Smooth muscle cell (in vitro differentiated cells): ENCODE data around the gene MED13L. TPM values are rescaled to one million over a fixed set of nuclear protein-coding genes. Genes with fewer than 3 reads are reported as not detected.

Experiments used
- DNase-seq: peaks from one replicate; lab custom pipeline; 2025; ENCODE audit not compliant: unreplicated experiment; lab: John Stamatoyannopoulos, UW
- H2AFZ ChIP-seq: fragments of 200-600 bp; sonication (generic); 2 replicates; pipeline ENCODE4 v1.6.0; 2016; ENCODE audit warnings: antibody characterized with exemption, low read depth, mild to moderate bottlenecking
- H3F3A ChIP-seq: fragments of 200-600 bp; sonication (generic); 2 replicates; pipeline ENCODE4 v1.6.0; 2017; ENCODE audit warnings: antibody characterized with exemption, low read depth
- H3K27ac ChIP-seq: fragments of 200-600 bp; sonication (generic); 2 replicates; pipeline ENCODE4 v1.5.1; 2016; ENCODE audit warnings: low read depth, mild to moderate bottlenecking
- H3K27me3 ChIP-seq: fragments of 200-600 bp; sonication (generic); 2 replicates; pipeline ENCODE4 v1.6.1; 2016; ENCODE audit warnings: low read depth, mild to moderate bottlenecking
- H3K36me3 ChIP-seq: fragments of 200-600 bp; sonication (generic); 2 replicates; pipeline ENCODE4 v1.5.1; 2016; ENCODE audit warnings: low read depth
- H3K4me1 ChIP-seq: fragments of 200-600 bp; sonication (generic); 2 replicates; pipeline ENCODE4 v1.5.1; 2016; ENCODE audit warnings: low read depth
- H3K4me2 ChIP-seq: fragments of 200-600 bp; sonication (generic); 2 replicates; pipeline ENCODE4 v1.6.0; 2016; ENCODE audit warnings: mild to moderate bottlenecking
- H3K4me3 ChIP-seq: fragments of 200-600 bp; sonication (generic); 2 replicates; pipeline ENCODE4 v1.5.1; 2016; ENCODE audit warnings: mild to moderate bottlenecking
- H3K79me2 ChIP-seq: fragments of 200-600 bp; sonication (generic); 2 replicates; pipeline ENCODE4 v1.6.0; 2016; ENCODE audit warnings: low read depth, mild to moderate bottlenecking
- H3K9ac ChIP-seq: fragments of 200-600 bp; sonication (generic); 2 replicates; pipeline ENCODE4 v1.6.0; 2016; ENCODE audit warnings: low read depth
- H3K9me3 ChIP-seq: fragments of 200-600 bp; sonication (generic); replicated peaks from 2 replicates; pipeline ENCODE4 v1.5.1; 2016; ENCODE audit warnings: low read depth
- H4K20me1 ChIP-seq: fragments of 200-600 bp; sonication (generic); 2 replicates; pipeline ENCODE4 v1.6.0; 2016; ENCODE audit warnings: low read depth
- CTCF ChIP-seq: fragments of 200-600 bp; sonication (generic); IDR thresholded peaks from 2 replicates; pipeline ENCODE4 v1.5.1; 2017; ENCODE audit warnings: borderline replicate concordance, mild to moderate bottlenecking, antibody characterized with exemption; ENCODE audit not compliant: insufficient read depth, poor library complexity, severe bottlenecking
- WGBS: methylation state at CpG from one replicate; pipeline ENCODE4 v1.1.7; 2016; ENCODE audit warnings: low lambda C conversion rate; 5-methylcytosine and 5-hydroxymethylcytosine counted together
- polyA plus RNA-seq: library from polyadenylated mRNA; unstranded; fragments of >200 nt; fragmentation: Nextera tagmentation; extraction: Ambion mirVana; gene quantifications from 2 replicates; pipeline ENCODE4 v1.2.1, GENCODE V29; 2016
- total RNA-seq: library from RNA; depleted of rRNA; stranded (reverse); fragments of >200 nt; gene quantifications from 2 replicates; pipeline ENCODE4 v1.2.3, GENCODE V29; 2014

MED13L gene
- total and polyA plus RNA-seq, 2 experiments from 2014 or later = 13.2 to 74.3 TPM

GRCh38 chr12:116104167-116104767 lies 173.2 kb downstream of the MED13L start:
- peaks cover 90% of the 10 kb centered on the region for H4K20me1 ChIP-seq
- peaks cover 57% of the 10 kb centered on the region for H3K79me2 ChIP-seq
- no peak for TF ChIP-seq CTCF

GRCh38 chr12:116101991-116102390 lies 175.5 kb downstream of the MED13L start:
- H2AFZ ChIP-seq = no peak overlapping the region
- WGBS = 81% methylated on average over 2 of the region's 2 CpGs
- no peaks in the 10 kb centered on the region for H3K4me1 ChIP-seq
- H3K36me3 ChIP-seq = no peaks in the 10 kb centered on the region
- DNase-seq = no peak
- TF ChIP-seq CTCF = no peak
- no peak overlapping the region for H3K27ac ChIP-seq
- no peak overlapping the region for H3K4me2 ChIP-seq
- H4K20me1 ChIP-seq = peaks cover 91% of the 10 kb centered on the region
- no peak overlapping the region for H3K4me3 ChIP-seq
- no peak overlapping the region for H3K9ac ChIP-seq
- H3K27me3 ChIP-seq = no peaks in the 10 kb centered on the region
- peaks cover 67% of the 10 kb centered on the region for H3K79me2 ChIP-seq
- H3F3A ChIP-seq = no peaks in the 10 kb centered on the region
- H3K9me3 ChIP-seq = no peaks in the 10 kb centered on the region

More at GRCh38 chr12:116104167-116104767, 173.2 kb downstream of the MED13L start:
- Histone ChIP-seq H3K9me3 (no peaks in the 10 kb centered on the region), H3K4me2 (no peak overlapping the region), H3K4me1 (no peaks in the 10 kb centered on the region), H3K27me3 (no peaks in the 10 kb centered on the region), H3K27ac (no peak overlapping the region), H3F3A (no peaks in the 10 kb centered on the region), H2AFZ (no peak overlapping the region), H3K4me3 (no peak overlapping the region), H3K36me3 (no peaks in the 10 kb centered on the region), H3K9ac (no peak overlapping the region)
- 98% methylated on average over 2 of the region's 2 CpGs for whole genome bisulfite sequencing
- no peak for DNase-seq

GRCh38 chr12:116099652-116100432 lies 177.7 kb downstream of the MED13L start:
- DNase-seq = no peak
- peaks cover 68% of the 10 kb centered on the region for H3K79me2 ChIP-seq
- no peaks in the 10 kb centered on the region for H3F3A ChIP-seq
- no peak overlapping the region for H3K4me2 ChIP-seq
- TF ChIP-seq CTCF = no peak
- no peak overlapping the region for H3K27ac ChIP-seq
- H2AFZ ChIP-seq = no peak overlapping the region
- no peak overlapping the region for H3K9ac ChIP-seq
- no peaks in the 10 kb centered on the region for H3K27me3 ChIP-seq
- H3K4me1 ChIP-seq = no peaks in the 10 kb centered on the region
- H3K36me3 ChIP-seq = no peaks in the 10 kb centered on the region
- no peaks in the 10 kb centered on the region for H3K9me3 ChIP-seq
- 92% methylated on average over 6 of the region's 6 CpGs for WGBS
- no peak overlapping the region for H3K4me3 ChIP-seq
- H4K20me1 ChIP-seq = peaks cover 90% of the 10 kb centered on the region
